CD4-positive, alpha-beta T cell treated with Interleukin-6 at 100 ng/mL for 8 hours (primary cell): Measurements from ENCODE around the gene GBA3.

Experiments used
- DNase-seq: peaks from one replicate; pipeline ENCODE4 v3.0.0-alpha.2; 2020; ENCODE audit warnings: mixed read lengths, low spot score

The GBA3 gene

GRCh38 chr4:22692736-22693135 lies at the start of gene GBA3:
Gene GBA3 (plus strand): TSS chr4:22692937.
- no peak for DNase-seq

GRCh38 chr4:22643952-22644351 lies 48.8 kb upstream of the GBA3 start:
- DNase-seq, result no peak

GRCh38 chr4:22645481-22646182 lies 47.1 kb upstream of the GBA3 start:
- DNase-seq, result no peak

DNA sequence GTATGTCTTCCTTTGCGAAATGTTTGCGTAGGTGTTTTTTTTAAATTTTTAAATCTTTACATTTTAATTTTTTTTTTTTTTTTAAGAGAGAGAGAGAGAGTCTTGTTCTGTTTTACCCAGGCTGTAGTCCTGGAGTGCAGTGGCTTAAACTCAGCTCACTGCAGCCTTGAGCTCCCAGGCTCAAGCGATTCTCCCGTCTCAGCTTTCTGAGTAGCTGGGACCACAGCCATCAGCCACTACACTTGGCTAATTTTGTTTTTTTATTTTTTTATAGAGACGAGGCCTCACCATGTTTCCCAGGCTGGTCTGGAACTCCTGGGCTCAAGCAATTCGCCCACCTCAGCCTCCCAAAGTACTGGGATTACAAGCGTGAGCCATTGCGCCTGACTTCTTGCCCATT lies 43.7 kb upstream of the GBA3 start:
- no peak for DNase-seq

GRCh38 chr4:22650771-22651170 lies 42.0 kb upstream of the GBA3 start:
- no peak for DNase-seq

- DNase-seq, result no peak
These were observed 39.0 kb upstream of the GBA3 start for GRCh38 chr4:22653752-22654151.

- no peak for DNase-seq
These were observed 31.3 kb upstream of the GBA3 start for GRCh38 chr4:22661443-22661842.

- DNase-seq, result no peak
These were observed 25.3 kb upstream of the GBA3 start for GRCh38 chr4:22667332-22667940.

- DNase-seq, result no peak
These were observed 24.4 kb upstream of the GBA3 start for GRCh38 chr4:22668301-22668700.

DNA sequence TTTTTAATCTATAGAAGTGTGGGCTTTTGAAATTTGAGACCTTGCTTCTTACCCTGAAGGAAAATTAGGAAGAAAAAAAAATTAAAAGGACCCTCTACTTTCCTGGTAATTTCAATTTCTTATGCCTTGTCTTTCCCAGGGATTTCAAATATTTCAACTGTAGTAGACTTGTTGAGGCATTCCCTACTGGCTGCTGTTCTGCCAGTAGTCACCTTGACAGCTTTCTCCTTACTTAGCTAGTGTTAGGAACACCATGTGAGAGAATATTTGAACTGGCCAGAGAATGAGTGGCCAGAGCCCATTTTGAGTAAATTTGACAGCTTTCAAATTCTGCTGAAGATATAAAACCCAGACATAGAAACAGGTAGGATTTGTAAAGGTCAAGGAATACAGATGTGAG lies 24.0 kb upstream of the GBA3 start:
- no peak for DNase-seq

GRCh38 chr4:22670956-22671355 lies 21.8 kb upstream of the GBA3 start:
- no peak for DNase-seq

GRCh38 chr4:22672519-22672918 lies 20.2 kb upstream of the GBA3 start:
- peak; percentile 2 for DNase-seq

GRCh38 chr4:22672944-22673343 lies 19.8 kb upstream of the GBA3 start:
- peak; percentile 14 for DNase-seq

GRCh38 chr4:22674700-22675099 lies 18.0 kb upstream of the GBA3 start:
- DNase-seq, result no peak

DNA sequence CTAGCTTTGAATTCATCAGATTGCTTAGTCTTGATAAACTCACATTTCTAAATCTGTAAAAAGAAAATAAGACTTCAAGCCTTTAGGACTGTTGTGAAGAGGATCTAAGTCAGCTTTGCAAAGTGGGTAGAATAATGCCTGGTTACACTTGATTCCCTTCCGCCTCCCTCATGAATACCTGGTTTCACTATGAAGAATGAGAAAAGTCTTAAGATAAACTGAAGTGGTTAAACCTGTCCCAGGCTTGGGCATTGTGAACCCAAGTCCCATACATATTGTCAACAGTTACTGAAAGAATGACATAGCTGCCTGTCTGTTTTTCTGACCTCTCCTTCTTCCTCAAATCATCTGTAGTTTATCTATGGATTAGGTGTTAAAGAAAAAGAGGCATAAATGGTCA lies 16.7 kb upstream of the GBA3 start:
- DNase-seq, result no peak

GRCh38 chr4:22677780-22678179 lies 15.0 kb upstream of the GBA3 start:
- no peak for DNase-seq

DNA sequence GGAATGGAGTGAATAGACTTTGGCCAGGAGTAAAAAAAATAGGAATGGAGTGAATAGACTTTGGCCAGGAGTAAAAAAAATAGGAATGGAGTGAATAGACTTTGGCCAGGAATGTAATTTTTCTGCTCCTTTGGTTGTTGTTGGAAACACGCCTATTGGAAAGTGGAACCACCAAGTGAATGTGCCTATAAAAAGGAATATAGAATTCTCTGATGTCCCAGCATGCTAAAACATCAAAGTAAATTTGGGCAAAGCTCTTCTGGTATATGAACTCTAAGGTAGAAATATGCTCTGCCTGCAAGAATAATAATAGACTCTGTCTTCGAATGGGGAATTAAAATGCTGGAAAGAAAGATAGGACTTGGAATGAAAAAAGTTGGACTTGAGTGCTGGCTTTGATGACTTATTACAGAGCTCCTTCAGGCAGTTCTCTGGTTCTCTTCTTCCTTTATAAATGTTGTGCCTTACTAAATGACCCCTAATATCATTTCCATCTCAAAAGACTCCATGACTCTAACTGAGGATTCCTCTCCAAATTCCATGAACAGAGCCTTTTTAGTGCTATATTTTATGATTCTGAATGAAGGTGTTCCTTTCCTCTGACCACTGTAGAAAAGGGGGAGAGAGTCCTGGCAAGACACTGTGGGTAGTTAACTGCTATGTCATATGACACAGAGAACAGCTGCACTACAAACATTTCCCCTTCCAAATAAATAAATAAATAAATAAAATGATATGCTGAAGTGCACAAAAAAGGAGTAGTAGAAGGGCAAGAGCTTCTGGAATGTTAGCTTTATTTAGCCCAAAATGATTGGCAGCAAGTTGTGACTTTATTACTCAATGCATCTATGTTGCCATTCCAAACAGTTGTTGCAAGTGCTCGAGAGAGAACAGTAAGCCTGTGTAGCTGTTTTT lies 13.5 kb upstream of the GBA3 start:
- no peak for DNase-seq

- DNase-seq, result no peak
These were observed 12.6 kb upstream of the GBA3 start for GRCh38 chr4:22680065-22680642.

DNA sequence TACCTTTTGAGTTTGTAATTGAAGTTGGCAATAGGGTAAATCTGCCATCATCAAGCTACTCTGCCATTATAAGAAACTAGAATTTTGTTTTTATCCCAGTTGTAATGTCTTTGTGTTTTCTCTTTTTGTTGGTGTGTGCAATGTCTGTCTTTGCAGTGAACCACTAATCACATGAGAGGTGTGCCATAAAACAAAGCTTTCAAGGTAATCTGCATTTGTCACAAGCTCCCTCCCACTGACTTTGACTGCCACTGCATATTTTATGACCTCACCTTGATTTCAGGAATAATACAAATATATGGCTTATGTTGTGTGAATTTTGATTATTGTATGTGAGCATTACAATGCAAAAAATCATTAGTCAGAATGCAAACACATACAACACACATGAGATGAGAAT lies 9.0 kb upstream of the GBA3 start:
- no peak for DNase-seq

DNA sequence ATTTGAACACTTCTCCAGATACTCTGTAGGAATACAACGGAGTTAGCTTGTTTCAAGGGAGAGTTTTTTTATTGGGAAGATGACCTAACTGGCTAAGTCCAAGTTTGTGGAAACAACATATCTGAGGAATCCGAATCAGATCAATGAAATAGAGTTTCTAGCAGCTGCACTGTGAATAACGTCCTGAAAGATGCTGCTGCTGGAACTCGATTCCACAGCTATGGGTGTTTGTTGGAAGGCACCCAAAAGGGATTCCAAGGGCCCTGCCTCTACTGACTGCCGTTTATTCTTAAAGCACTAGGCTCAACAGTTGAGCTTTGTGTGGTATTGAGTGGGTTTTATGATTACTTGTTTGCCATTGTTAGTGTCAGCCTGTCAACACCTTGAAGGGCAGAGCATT lies 6.6 kb upstream of the GBA3 start:
- DNase-seq, result no peak

- no peak for DNase-seq
These were observed 4.5 kb upstream of the GBA3 start for GRCh38 chr4:22688236-22688635.

GRCh38 chr4:22689428-22689827 lies 3.3 kb upstream of the GBA3 start:
- no peak for DNase-seq

DNA sequence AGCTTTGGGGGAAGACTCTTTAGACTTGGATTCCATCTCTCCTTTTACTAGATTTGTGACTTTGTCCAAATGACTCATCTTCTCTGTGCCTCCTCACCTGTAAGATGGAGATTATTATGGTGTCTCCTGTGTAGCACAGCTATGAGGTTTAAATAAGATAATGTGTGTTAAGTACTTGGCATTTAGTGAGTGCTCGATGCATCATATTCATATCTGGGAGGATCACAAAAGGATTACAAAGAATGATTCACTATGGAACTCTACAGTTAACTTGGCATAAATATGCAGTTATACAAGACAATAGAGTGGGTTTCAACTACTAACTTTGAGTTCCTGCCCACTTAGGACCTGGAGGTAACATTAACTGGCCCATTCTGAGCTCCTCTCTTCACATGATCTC lies 2.3 kb downstream of the GBA3 start:
- DNase-seq, result no peak
